Activated gamma-delta T cell treated with anti-CD3 and anti-CD28 coated beads, Interleukin-2, amount 50 U/mL, for 16 hours (primary cell): ENCODE results near the gene OAT.
A peak's percentile ranks its signal among the peaks of the same experiment; 100 is the strongest.

Experiments
- DNase-seq: peaks from one replicate; pipeline ENCODE4 v3.0.0-alpha.2; 2020; ENCODE audit warnings: low read depth

OAT gene

GRCh38 chr10:124418726-124419501 lies at the start of gene OAT:
Gene OAT, minus strand, starts transcription at chr10:124418923. Its CDS starts 6,752 bp downstream, at chr10:124412171.
- DNase-seq: peak; percentile 95

GRCh38 chr10:124467165-124467564 lies 48.4 kb upstream of the OAT start:
- DNase-seq: no peak

- DNase-seq: no peak
These were observed 47.2 kb upstream of the OAT start for GRCh38 chr10:124465777-124466488.

GRCh38 chr10:124465003-124465776 lies 46.5 kb upstream of the OAT start:
- no peak for DNase-seq

- no peak for DNase-seq
These were observed 45.6 kb upstream of the OAT start for GRCh38 chr10:124464028-124464965.

- DNase-seq: no peak
These were observed 43.6 kb upstream of the OAT start for GRCh38 chr10:124462348-124462695.

- DNase-seq: peak; percentile 69
These were observed 43.1 kb upstream of the OAT start, which contains the start of gene LHPP for GRCh38 chr10:124461642-124462347. Gene LHPP, plus strand, starts transcription at chr10:124461823. Its CDS starts 40 bp downstream, at chr10:124461863.

GRCh38 chr10:124460144-124460543 lies 41.4 kb upstream of the OAT start:
- no peak for DNase-seq

GRCh38 chr10:124459395-124459794 lies 40.7 kb upstream of the OAT start:
- no peak for DNase-seq

- no peak for DNase-seq
These were observed 40.2 kb upstream of the OAT start for GRCh38 chr10:124458889-124459288.

- DNase-seq: no peak
These were observed 39.8 kb upstream of the OAT start for GRCh38 chr10:124458473-124458872.

GRCh38 chr10:124455441-124455840 lies 36.7 kb upstream of the OAT start:
- DNase-seq: no peak

- no peak for DNase-seq
These were observed 35.4 kb upstream of the OAT start for GRCh38 chr10:124453960-124454610.

- DNase-seq: no peak
These were observed 32.6 kb upstream of the OAT start for GRCh38 chr10:124451276-124451675.

- DNase-seq: no peak
These were observed 32.0 kb upstream of the OAT start for GRCh38 chr10:124450783-124451057.

GRCh38 chr10:124450012-124450782 lies 31.5 kb upstream of the OAT start, which contains the start of gene NKX1-2:
Gene NKX1-2, minus strand, starts transcription at chr10:124450035. Its CDS starts 92 bp downstream, at chr10:124449943.
- DNase-seq: no peak

GRCh38 chr10:124449170-124450011 lies 30.7 kb upstream of the OAT start:
- DNase-seq: no peak

GRCh38 chr10:124448696-124449169 lies 30.0 kb upstream of the OAT start:
- no peak for DNase-seq
